GM18505 (cell line): Measurements from ENCODE around the gene CHID1.

ENCODE experiments used
- ATAC-seq: cut with Tn5 transposase; IDR thresholded peaks from one replicate; pipeline ENCODE4 v1.9.1; 2021; ENCODE audit not compliant: unreplicated experiment
- POLR2A ChIP-seq: IDR thresholded peaks from 4 replicates; pipeline ENCODE4 v1.6.1; 2011; ENCODE audit warnings: borderline replicate concordance; ENCODE audit not compliant: insufficient read depth, insufficient read length; ENCODE audit errors: extremely low read depth

CHID1 gene

DNA sequence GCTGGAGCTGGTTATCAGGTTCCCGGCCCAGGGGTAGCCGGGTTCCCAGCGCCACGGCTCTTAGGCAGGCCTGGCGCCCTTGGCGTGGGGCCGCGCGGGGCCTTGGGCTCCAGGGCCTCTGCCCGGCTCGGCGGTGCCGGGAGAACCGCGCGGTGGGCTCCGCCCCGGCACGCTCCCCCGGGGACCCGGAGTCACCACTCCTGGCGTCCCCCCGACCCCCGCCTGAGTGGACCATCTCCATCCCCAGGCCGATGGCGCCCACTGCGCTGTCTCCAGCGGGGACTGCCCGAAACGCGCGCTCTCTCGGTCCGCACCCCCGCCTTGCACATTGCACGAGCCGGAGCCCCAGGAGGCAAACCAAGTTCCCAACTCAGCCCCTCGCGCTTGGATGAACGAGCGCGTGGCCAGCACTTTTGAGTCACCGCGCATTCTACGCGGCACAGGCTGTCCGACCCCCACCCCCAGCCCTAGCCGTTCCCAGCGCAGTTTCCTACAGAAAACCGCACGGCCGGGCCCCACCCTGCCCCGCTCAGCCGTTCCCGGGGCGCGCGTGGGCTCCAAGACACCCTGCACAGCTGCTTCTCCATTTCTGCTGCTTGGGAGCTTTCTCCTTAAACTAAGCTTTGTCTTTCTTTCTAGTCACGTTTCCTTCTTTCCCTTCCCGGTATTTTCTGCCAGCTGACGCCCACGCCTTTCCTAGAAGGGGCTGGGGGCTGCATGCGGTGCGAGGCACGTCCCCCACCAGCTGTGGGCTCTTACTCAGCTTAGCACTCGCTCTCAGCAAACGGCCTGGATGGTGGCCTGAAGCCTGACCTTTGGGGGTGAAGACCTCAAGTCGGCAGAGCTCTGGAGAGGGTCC, 650 bp upstream of the CHID1 start:
- peak; percentile 38 for ATAC-seq
- TF ChIP-seq POLR2A, result peak; percentile 66

DNA sequence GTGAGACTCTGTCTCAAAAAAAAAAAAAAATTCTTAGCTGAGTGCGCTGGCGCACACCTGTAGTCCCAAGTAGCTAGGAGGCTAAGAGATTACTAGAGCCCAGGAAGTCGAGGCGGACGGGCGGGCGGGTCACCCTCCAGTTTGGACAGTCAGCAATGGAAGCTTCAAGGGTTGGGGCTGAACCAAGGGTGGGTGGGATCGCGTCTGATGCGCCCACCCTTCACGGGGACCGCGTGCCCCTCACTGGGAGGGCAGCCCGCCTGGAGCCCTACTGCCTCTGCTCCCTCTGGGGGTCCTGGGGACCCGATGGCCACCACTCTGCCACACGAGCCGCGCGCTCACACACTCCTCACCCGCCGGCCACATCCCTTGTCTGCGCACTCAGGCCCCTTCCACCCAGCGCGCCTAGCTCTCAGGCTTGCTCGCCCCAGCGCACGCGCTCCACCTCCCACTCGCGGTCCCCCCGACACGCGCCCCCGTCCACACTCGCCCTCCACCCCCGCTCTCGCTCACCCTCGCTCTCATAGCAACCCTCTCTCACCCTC, 494 bp downstream of the CHID1 start:
- no peak for ATAC-seq
- no peak for TF ChIP-seq POLR2A

DNA sequence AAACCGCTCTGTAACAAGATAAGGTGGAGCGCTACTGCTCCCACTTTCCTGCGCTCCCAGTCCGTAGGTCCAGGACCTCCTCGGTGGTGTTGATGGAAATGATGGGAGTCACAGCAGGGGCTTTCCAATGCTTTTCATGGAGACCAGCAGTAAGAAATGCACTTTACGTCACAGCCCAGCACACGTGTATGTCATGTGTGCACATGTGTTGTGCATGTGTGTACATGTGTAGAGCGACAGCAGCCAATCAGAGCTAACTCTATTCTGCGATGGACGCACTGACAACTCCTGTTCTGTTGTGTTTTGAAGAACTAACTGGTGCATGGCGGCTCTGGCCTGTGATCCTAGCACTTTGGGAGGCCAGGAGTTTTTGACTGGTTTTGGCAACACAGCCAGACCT, 1.2 kb downstream of the CHID1 start:
- ATAC-seq, result no peak
- TF ChIP-seq POLR2A, result no peak

DNA sequence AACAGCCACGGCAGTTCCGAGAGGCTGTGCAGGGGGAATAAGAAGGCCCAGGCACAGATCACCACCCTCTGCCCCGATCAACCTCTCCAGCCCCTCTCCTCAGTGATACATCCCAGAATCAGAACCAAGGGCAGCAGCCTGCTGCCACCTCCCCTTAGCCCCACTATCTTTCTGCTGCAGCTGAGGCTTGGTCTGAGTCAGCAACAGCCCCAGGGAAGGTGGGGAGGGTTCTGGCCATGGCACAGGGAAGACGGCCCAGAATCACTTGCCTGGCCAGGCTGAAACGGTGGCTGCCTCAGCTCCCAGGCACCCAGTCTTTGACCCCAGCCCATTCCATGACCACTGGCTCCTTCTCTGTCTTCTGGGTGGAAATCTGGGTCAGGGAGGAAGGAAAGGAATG, 2.3 kb downstream of the CHID1 start:
- ATAC-seq, result no peak
- TF ChIP-seq POLR2A, result no peak

DNA sequence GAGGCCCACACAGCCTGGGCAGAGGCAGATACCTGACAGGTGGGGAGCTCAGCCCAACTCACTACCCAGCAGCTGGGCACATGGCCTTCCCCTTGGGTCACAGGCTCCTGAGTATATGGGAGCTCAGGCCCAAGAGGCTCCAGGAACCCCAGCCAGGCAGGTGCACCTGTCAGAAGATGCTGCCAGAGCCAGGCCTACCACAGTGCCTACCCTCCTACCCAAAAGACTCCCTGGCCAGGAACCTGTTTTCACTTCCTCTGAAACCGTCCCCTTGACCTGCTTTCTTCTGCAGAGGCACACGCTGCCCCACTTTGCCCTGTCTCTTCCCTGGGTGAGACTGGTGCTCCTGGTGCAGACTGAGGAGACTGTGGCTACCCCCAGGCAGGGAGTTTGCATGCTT, 2.9 kb downstream of the CHID1 start:
- ATAC-seq, result no peak

DNA sequence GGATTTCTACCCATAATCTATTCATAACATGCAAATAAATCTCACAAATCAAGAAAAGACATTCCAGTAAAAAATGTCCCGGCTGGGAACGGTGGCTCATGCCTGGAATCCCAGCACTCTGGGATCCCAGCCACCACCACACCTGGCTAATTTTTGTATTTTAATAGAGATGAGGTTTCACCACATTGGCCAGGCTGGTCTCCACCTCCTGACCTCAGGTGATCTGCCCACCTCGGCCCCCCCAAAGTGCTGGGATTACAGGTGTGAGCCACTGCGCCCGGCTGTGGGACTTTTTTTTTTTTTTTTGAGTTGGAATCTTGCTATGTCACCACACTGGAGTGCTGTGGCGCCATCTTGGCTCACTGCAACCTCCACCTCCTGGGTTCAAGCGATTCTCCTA, 4.7 kb downstream of the CHID1 start:
- no peak for TF ChIP-seq POLR2A
- no peak for ATAC-seq

More for the DNA sequence above, 2.9 kb downstream of the CHID1 start:
- no peak for TF ChIP-seq POLR2A

DNA sequence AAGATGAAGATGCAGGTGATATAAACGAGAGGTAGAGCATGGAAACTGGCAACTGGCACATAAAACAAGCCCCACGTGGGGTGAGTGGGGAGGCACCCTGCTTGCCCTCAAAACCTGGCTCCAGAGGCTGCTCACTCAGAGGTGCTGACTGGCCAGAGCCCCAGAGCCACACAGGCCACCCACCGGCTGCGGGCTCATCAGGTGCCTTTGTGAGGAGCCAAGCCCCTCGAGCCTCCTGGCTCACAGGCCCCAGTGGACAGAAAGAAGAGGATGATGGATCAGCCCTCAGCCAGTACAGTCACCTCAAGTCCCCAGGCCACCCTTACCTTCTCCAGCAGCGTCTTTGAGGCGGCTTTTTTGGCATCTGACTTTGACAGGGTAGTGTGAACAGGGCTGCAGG, 6.2 kb downstream of the CHID1 start:
- no peak for TF ChIP-seq POLR2A
- no peak for ATAC-seq

DNA sequence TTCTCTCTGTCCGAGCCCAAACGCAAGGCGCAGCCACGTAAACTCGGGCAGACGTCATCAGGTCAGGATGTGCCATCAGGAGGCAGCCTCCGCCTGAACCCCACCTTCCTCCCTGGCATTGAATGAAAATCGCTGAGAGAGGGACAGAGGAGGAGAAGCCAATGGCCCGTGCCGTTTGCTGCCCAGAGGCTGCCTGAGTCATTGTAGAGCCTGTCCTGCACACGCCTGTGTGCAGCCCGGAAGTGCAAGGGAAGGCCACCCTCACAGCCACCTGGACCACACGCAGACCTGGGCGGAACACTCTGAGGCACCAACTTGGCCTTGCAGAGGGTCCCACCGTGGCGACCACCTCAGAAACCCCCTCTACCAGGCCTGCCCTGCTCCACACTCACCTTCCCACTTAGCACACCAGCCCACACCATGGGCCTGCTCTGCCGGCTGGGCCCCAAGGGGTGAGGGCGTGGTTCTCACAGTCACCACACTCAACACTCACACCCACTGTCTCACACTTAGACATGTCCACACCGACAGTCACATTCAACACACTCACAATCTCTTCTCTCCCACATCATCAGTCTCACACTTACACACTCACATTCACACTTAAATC, 9.1 kb downstream of the CHID1 start:
- no peak for ATAC-seq

DNA sequence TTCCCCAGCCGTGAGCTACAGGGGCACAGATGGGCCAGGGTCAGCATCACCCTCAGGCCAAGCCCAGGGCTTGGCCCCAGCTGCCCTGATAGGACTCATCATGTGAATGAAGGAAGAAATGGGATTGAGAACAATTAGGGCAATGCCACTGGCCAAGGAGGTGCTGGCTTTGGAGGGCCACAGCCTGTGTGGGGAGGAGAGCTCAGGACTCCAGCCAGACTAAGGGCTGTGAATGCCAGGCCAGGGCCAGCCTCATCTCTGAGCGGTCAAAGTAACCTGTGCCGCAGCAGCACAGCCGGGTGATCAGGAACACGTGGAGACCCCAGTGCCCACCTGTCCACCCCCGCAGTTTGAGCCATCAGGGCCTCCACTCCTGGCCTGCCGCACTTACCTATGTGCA, 10.1 kb downstream of the CHID1 start:
- TF ChIP-seq POLR2A, result no peak

More for the DNA sequence above, 9.1 kb downstream of the CHID1 start:
- no peak for TF ChIP-seq POLR2A

DNA sequence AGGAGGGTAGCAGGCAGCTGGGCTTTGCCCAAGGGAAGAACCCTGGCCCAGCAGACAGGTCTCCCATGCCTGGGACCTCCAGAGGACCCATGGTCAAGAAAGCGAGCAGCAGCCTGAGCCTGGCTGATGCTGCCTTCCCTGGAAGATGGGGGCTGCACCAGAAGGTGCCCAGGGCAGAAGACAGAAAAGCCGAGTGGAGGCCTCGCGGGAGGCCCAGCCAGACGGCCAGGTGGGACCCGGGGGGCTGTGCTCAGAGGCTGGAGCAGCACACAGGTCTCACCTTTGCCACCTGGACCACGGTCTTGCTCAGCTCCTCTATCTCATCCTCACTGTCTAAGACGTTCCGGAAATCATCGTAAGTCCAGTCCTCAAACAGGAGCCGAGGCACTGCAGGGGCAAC, 10.9 kb downstream of the CHID1 start:
- TF ChIP-seq POLR2A, result no peak
- ATAC-seq, result no peak

More for the DNA sequence above, 10.1 kb downstream of the CHID1 start:
- ATAC-seq, result no peak

DNA sequence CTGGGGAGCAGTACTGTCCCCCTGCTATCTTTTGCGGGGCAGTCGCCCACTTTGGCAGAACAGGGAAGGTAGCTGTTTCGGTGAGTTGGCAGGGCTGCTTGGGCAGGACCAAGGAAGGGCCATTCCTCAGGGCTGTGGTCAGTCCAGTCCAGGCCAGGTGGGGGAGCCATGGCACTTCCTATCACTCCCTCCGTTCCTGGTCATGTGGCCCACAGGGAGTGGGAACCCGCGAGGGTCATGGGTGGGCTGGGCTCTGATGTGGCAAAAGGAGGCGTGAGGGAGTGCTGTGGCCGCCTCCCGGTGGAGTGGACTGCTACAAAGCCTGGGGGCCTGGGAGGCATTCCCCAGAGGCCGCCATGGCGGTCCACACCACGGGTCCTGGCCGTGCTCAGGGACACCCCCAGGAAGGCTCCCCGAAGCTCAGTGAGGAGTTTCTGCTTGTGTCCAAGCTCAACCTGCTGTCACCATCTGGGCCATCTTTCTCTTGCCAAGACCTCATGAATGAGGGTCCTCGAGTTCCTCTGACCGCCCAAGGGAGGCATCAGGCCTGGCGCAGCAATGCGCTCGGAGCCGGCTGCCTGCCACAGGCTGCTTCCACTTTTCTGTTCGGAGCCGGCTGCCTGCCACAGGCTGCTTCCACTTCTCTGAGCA, 11.9 kb downstream of the CHID1 start:
- TF ChIP-seq POLR2A, result no peak
- no peak for ATAC-seq

DNA sequence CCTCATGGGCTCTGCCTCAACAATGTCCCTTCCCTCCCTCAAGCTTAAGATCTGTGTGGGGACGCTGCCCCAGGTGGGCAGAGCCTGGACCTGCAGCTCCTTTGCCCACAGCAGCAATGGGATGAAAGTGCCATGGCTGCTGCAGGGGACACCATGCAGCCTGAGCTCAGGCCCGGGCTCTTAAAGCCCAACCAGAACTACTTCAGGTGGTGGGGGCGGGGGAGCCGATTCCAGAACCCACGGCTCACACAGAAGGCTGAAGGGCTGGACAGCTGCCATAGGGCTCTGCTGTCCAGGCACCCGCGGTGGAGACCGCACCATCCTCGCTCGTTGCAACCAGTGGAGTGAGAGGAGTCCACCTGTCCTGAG, 12.5 kb downstream of the CHID1 start:
- no peak for ATAC-seq
- TF ChIP-seq POLR2A, result no peak

DNA sequence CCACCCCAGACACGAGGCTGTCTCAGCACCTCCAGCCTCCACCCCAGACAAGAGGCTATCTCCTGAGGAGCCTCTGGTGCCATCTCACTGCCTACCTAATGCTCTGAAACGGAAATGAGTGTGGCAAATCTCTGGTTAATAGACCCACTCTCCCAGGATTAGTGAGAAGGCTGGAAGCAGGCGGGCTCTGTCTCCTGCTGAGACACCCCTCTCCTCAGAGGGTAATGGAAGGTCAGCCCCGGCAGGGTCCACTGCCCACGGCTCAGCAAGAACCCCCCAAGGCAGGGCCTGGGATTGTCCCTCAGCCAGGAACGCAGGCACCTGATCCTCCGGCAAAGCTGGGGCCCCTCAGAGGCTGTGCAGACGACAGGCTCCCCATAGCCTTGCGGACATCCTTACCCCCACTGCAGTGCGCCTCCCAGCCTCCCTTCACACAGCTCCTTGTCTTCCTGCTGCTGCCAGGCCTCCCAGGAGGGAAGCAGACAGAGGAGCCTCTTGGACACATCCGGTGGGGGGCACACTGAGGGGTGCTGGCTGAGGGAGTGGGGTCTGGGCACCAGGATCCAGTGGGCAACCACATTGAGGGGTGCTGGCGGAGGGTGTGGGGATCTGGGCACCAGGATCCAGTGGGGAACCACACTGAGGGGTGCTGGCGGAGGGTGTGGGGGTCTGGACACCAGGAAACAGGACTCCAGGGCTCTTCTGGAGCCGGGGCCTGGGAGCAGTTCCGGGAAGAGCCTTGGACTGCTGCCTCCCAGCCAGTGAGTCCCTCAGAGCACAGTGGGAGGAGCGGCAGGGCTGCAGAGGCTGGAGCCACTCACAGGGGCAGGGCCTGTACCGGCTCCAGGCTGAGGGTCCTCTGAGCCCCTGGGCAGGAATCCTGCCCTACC, 13.1 kb downstream of the CHID1 start:
- ATAC-seq, result no peak
- TF ChIP-seq POLR2A, result no peak
